ENCODE data around the gene B3GLCT. TPM values are rescaled to one million over a fixed set of nuclear protein-coding genes. Genes with fewer than 3 reads are reported as not detected.
A peak's percentile ranks its signal among the peaks of the same experiment; 100 is the strongest.

Gene B3GLCT
- total and polyA plus RNA-seq, 2 experiments from 2014 or later: 5.7 to 10.8 TPM

DNA sequence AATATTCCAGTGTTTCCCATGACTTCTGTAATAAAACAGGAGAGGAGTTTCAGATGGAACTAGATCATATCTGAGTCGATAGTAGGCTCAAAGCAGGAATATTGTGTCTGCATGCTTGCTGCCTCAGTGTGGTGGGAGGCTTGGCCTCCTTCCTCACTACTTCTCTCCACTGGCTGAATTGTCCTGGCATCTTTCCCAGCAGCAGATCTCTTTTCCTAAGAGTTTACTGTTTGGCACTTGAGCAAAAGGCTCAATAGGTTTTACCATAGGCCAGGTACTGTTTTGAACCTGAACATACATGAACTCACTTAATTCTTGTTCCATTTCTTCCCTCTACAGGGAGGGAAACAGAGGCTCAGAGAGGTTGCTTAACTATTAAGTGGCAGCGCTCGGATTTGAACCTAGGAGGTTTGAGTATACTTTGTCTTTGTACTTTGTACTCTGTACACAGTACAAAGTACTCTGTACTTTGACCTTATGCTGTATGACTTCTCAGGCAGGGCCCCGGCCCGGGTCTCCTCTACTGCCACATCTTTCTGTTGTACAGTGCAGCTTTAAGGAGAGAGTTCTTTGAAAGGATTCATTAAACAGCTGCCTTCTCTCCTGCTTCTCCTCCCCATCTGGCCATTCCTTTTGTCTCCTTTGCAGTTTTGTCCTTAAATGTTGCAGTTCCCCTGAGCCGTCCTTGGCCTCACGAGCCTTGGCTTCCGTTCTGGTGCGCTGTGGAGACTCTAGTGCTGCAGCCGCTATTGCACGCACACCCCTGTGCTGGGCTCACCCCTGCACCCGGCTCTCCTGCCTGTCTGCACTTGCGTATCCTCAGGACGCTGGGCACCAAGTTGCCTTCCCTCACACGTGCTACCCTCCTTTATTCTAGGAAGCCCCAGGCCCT lies 8.1 kb downstream of the B3GLCT start:
- no peak overlapping the region for H3K4me3 ChIP-seq
- peaks cover 20% of the 10 kb centered on the region for H3K79me2 ChIP-seq
- H3K9me3 ChIP-seq (ENCODE audit: low read depth): no peaks in the 10 kb centered on the region
- TF ChIP-seq, protein P1, sequence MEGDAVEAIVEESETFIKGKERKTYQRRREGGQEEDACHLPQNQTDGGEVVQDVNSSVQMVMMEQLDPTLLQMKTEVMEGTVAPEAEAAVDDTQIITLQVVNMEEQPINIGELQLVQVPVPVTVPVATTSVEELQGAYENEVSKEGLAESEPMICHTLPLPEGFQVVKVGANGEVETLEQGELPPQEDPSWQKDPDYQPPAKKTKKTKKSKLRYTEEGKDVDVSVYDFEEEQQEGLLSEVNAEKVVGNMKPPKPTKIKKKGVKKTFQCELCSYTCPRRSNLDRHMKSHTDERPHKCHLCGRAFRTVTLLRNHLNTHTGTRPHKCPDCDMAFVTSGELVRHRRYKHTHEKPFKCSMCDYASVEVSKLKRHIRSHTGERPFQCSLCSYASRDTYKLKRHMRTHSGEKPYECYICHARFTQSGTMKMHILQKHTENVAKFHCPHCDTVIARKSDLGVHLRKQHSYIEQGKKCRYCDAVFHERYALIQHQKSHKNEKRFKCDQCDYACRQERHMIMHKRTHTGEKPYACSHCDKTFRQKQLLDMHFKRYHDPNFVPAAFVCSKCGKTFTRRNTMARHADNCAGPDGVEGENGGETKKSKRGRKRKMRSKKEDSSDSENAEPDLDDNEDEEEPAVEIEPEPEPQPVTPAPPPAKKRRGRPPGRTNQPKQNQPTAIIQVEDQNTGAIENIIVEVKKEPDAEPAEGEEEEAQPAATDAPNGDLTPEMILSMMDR (IDR thresholded peaks at IDR 0.05; ENCODE audit: poor library complexity): no peak
- TF ChIP-seq EZH2phosphoT487 (IDR thresholded peaks at IDR 0.05; ENCODE audit: low read depth, severe bottlenecking, unreplicated experiment) (no peak), EZH2 (IDR thresholded peaks at IDR 0.05; ENCODE audit: borderline replicate concordance) (no peak)
- H3K36me3 ChIP-seq (replicated peaks; ENCODE audit: insufficient read depth, low read depth): no peaks in the 10 kb centered on the region
- H4K20me1 ChIP-seq (ENCODE audit: insufficient read depth, poor library complexity, severe bottlenecking): no peaks in the 10 kb centered on the region
- no peaks in the 10 kb centered on the region for H3K9me2 ChIP-seq (replicated peaks; ENCODE audit: insufficient read depth)
- no peak overlapping the region for H3K27ac ChIP-seq
- H3K27me3 ChIP-seq: no peaks in the 10 kb centered on the region
- H3K4me2 ChIP-seq: no peak overlapping the region
- WGBS (ENCODE audit: low lambda C conversion rate, missing lambda C conversion rate): 83% methylated on average over 14 of the region's 15 CpGs
- peak; percentile 28 for DNase-seq (ENCODE audit: low spot score)
- H2AFZ ChIP-seq: no peak overlapping the region
- H3K4me1 ChIP-seq (ENCODE audit: insufficient read depth): peaks cover 11% of the 10 kb centered on the region

DNA sequence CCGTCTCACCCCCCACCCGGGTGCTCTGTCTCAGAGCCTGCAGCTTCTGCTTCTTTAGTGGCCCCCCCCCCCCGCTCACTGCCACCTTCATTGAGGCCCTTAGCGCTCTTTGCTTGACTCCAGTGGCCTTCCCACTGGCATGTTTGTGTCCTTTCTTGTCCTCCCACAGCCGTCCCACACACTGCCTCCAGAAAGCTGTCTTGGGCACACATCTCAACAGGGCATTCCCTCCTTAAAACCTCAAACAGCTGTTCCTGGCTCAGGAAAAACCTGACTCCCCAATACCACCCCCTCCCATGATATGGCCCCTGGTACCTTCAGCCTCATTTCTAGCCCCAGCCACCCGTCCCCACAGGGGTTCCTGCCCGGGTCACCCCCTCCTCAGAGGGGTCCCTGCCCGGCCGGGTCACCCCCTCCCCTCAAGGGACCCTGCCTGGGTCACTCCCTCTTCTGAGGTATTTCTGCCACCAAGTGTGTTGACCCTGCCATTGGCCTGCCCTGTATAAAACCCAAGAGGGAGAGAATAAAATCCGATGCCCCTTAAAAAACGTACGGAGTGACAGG lies 8.9 kb downstream of the B3GLCT start:
- H3K27me3 ChIP-seq: no peaks in the 10 kb centered on the region
- H4K20me1 ChIP-seq (ENCODE audit: insufficient read depth, poor library complexity, severe bottlenecking): no peaks in the 10 kb centered on the region
- 87% methylated on average over 10 of the region's 12 CpGs for WGBS (ENCODE audit: low lambda C conversion rate, missing lambda C conversion rate)
- no peak for DNase-seq (ENCODE audit: low spot score)
- no peak overlapping the region for H2AFZ ChIP-seq
- H3K27ac ChIP-seq: no peak overlapping the region
- H3K4me2 ChIP-seq: no peak overlapping the region
- H3K36me3 ChIP-seq (replicated peaks; ENCODE audit: insufficient read depth, low read depth): no peaks in the 10 kb centered on the region
- peaks cover 13% of the 10 kb centered on the region for H3K79me2 ChIP-seq
- H3K4me3 ChIP-seq: no peak overlapping the region
- H3K9me3 ChIP-seq (ENCODE audit: low read depth): no peaks in the 10 kb centered on the region
- no peak for TF ChIP-seq EZH2phosphoT487 (IDR thresholded peaks at IDR 0.05; ENCODE audit: low read depth, severe bottlenecking, unreplicated experiment)
- TF ChIP-seq, protein P1 (IDR thresholded peaks at IDR 0.05; ENCODE audit: poor library complexity): no peak
- no peak for TF ChIP-seq EZH2 (IDR thresholded peaks at IDR 0.05; ENCODE audit: borderline replicate concordance)
- peaks cover 11% of the 10 kb centered on the region for H3K4me1 ChIP-seq (ENCODE audit: insufficient read depth)
- H3K9me2 ChIP-seq (replicated peaks; ENCODE audit: insufficient read depth): no peaks in the 10 kb centered on the region

DNA sequence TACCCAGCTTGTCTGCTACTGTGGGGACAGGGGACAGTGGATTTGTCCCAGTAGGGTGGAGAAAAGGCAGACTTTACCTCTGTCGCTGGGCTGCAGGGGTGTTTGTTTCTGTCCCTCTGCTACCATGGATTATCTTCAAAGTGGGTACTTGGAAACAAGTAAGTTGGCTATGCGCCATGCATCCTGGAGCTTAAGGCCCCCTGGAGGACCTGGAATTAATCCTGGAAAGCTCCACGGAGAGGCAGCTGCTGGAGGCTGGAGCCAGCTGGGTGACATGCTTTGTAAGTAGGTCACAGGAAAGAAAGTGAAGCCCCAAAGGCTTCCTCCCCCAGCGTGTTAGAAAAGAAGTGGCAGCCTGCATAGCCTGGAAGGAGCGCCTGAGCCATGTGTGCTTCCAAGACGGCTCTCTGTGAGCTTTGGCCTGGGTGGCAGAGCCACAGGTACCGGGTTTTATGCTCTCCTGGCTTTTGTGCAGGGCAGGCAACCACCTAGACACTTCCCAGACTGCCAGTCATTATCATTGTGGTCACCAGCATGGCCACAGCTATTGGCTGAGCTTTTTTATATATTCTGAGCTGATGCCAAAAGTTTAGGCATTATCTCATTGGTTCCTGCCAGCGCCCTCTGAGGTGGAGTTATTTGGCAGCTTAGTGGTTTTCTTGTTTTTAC lies 9.5 kb downstream of the B3GLCT start:
- no peaks in the 10 kb centered on the region for H3K9me2 ChIP-seq (replicated peaks; ENCODE audit: insufficient read depth)
- no peaks in the 10 kb centered on the region for H3K27me3 ChIP-seq
- H2AFZ ChIP-seq: no peak overlapping the region
- no peak overlapping the region for H3K27ac ChIP-seq
- DNase-seq (ENCODE audit: low spot score): peak; percentile 43
- no peak overlapping the region for H3K4me3 ChIP-seq
- H3K4me2 ChIP-seq: peak overlapping the region; percentile 32
- H4K20me1 ChIP-seq (ENCODE audit: insufficient read depth, poor library complexity, severe bottlenecking): no peaks in the 10 kb centered on the region
- no peaks in the 10 kb centered on the region for H3K36me3 ChIP-seq (replicated peaks; ENCODE audit: insufficient read depth, low read depth)
- 51% methylated on average over 8 of the region's 8 CpGs for WGBS (ENCODE audit: low lambda C conversion rate, missing lambda C conversion rate)
- no peaks in the 10 kb centered on the region for H3K9me3 ChIP-seq (ENCODE audit: low read depth)
- peaks cover 11% of the 10 kb centered on the region for H3K4me1 ChIP-seq (ENCODE audit: insufficient read depth)
- peaks cover 7% of the 10 kb centered on the region for H3K79me2 ChIP-seq
- TF ChIP-seq EZH2 (IDR thresholded peaks at IDR 0.05; ENCODE audit: borderline replicate concordance) (no peak), EZH2phosphoT487 (IDR thresholded peaks at IDR 0.05; ENCODE audit: low read depth, severe bottlenecking, unreplicated experiment) (no peak)
- TF ChIP-seq, protein P1 (IDR thresholded peaks at IDR 0.05; ENCODE audit: poor library complexity): no peak

Data from hepatocyte (in vitro differentiated cells).